GM08714 (cell line): ENCODE results near the gene BRCA2.
A peak's percentile ranks its signal among the peaks of the same experiment; 100 is the strongest.

Source experiments
- H3K4me3 ChIP-seq: fragments of 200-500 bp; sonication (Bioruptor generic); 2 replicates; pipeline ENCODE4 v1.5.1; 2014; ENCODE audit warnings: mild to moderate bottlenecking, low read length, inconsistent platforms
- ZNF274 ChIP-seq: IDR thresholded peaks from 2 replicates; pipeline ENCODE4 v1.6.1; 2012; ENCODE audit warnings: mild to moderate bottlenecking, low read depth, low read length

The BRCA2 gene

GRCh38 chr13:32426191-32426989, 111.1 kb downstream of the BRCA2 start:
- TF ChIP-seq ZNF274, result no peak
- H3K4me3 ChIP-seq, result peak overlapping the region; percentile 72

GRCh38 chr13:32426990-32427851, 111.9 kb downstream of the BRCA2 start:
- TF ChIP-seq ZNF274, result no peak
- peak overlapping the region; percentile 72 for H3K4me3 ChIP-seq

GRCh38 chr13:32427852-32428580, 112.7 kb downstream of the BRCA2 start, which contains the start of gene N4BP2L1:
Gene N4BP2L1, minus strand, starts transcription at chr13:32428130. Its CDS starts 48 bp downstream, at chr13:32428082.
- H3K4me3 ChIP-seq, result peak within 1 kb of the TSS; percentile 72
- no peak for TF ChIP-seq ZNF274

- no peak for TF ChIP-seq ZNF274
Observed at GRCh38 chr13:32428581-32429432, 113.5 kb downstream of the BRCA2 start.

GRCh38 chr13:32429433-32429909, 114.2 kb downstream of the BRCA2 start:
- H3K4me3 ChIP-seq, result no peak overlapping the region; the same call in 1 of the 2 replicates
- TF ChIP-seq ZNF274, result no peak

More at GRCh38 chr13:32428581-32429432, 113.5 kb downstream of the BRCA2 start:
- peak overlapping the region; percentile 72 for H3K4me3 ChIP-seq

GRCh38 chr13:32430018-32430747, 114.9 kb downstream of the BRCA2 start:
- no peak overlapping the region; the same call in 1 of the 2 replicates for H3K4me3 ChIP-seq
- no peak for TF ChIP-seq ZNF274

GRCh38 chr13:32431361-32431760, 116.1 kb downstream of the BRCA2 start:
- TF ChIP-seq ZNF274, result no peak
- no peak overlapping the region for H3K4me3 ChIP-seq

- TF ChIP-seq ZNF274, result no peak
Observed at GRCh38 chr13:32432856-32433255, 117.5 kb downstream of the BRCA2 start.

GRCh38 chr13:32438871-32439270, 123.6 kb downstream of the BRCA2 start:
- no peak overlapping the region for H3K4me3 ChIP-seq
- no peak for TF ChIP-seq ZNF274

More at GRCh38 chr13:32432856-32433255, 117.5 kb downstream of the BRCA2 start:
- no peak overlapping the region for H3K4me3 ChIP-seq

GRCh38 chr13:32443111-32443510, 127.8 kb downstream of the BRCA2 start:
- TF ChIP-seq ZNF274, result no peak
- no peak overlapping the region for H3K4me3 ChIP-seq

- TF ChIP-seq ZNF274, result no peak
- no peak overlapping the region for H3K4me3 ChIP-seq
Observed at GRCh38 chr13:32445461-32445860, 130.2 kb downstream of the BRCA2 start.

- H3K4me3 ChIP-seq, result no peak overlapping the region
- TF ChIP-seq ZNF274, result no peak
Observed at GRCh38 chr13:32446220-32446619, 130.9 kb downstream of the BRCA2 start.
